HEK293 (cell line): ENCODE data around the gene HES2.

Experiments
- CTCF ChIA-PET: fragments of 350-600 bp; formaldehyde crosslinking; extraction: SDS; loops from one replicate; lab custom pipeline; 2021; ENCODE audit warnings: antibody characterized with exemption; lab: Yijun Ruan, JAX
- POLR2A ChIA-PET: fragments of 300-600 bp; formaldehyde crosslinking; extraction: SDS; loops from one replicate; lab custom pipeline; 2020; ENCODE audit warnings: antibody characterized with exemption, inconsistent platforms; lab: Yijun Ruan, JAX
- H3K27ac ChIP-seq: fragments of 200-500 bp; sonication (Bioruptor generic); 2 replicates; pipeline ENCODE4 v1.5.1; 2014; ENCODE audit warnings: low read depth, low read length, control low read depth, inconsistent platforms; ENCODE audit errors: extremely low read depth
- H3K36me3 ChIP-seq, 2 experiments: fragments of 200-500 bp in 1 of 2; sonication (Bioruptor generic) in 1 of 2; 1 replicate in 1 of 2; 2 replicates in 1 of 2; pipeline ENCODE4 v1.5.1; 2014 to 2017; ENCODE audit warnings: inconsistent platforms in 2 of 2, low read length in 2 of 2; ENCODE audit not compliant: control insufficient read depth in 2 of 2, insufficient read depth in 1 of 2
- H3K4me1 ChIP-seq: fragments of 200-500 bp; sonication (Bioruptor generic); 2 replicates; pipeline ENCODE4 v1.5.1; 2014; ENCODE audit warnings: mild to moderate bottlenecking, low read length, inconsistent platforms; ENCODE audit not compliant: control insufficient read depth, insufficient read depth
- H3K4me3 ChIP-seq: 2 replicates; pipeline ENCODE4 v1.5.1; 2011; ENCODE audit warnings: low read depth, mild to moderate bottlenecking, control low read depth, low read length, moderate library complexity
- H3K9me3 ChIP-seq: fragments of 200-500 bp; sonication (Bioruptor generic); 2 replicates; pipeline ENCODE4 v1.5.1; 2014; ENCODE audit warnings: low read depth, low read length, inconsistent platforms; ENCODE audit not compliant: control insufficient read depth, insufficient read depth
- EGR2 ChIP-seq: fragments of 450-650 bp; formaldehyde crosslinking; IDR thresholded peaks from 2 replicates; pipeline ENCODE4 v1.5.1; 2016; ENCODE audit warnings: low read depth, missing biosample characterization, missing genetic modification characterization
- GLIS1 ChIP-seq: fragments of 450-650 bp; formaldehyde crosslinking; IDR thresholded peaks from 2 replicates; pipeline ENCODE4 v1.5.1; 2016; ENCODE audit warnings: missing biosample characterization, missing genetic modification characterization
- GLIS2 ChIP-seq: fragments of 450-650 bp; formaldehyde crosslinking; IDR thresholded peaks from 2 replicates; pipeline ENCODE4 v1.5.1; 2016; ENCODE audit warnings: missing biosample characterization, missing genetic modification characterization
- HOXA7 ChIP-seq: sonication (generic); formaldehyde crosslinking; IDR thresholded peaks from 2 replicates; pipeline ENCODE4 v1.8.1; 2022; ENCODE audit warnings: missing genetic modification reagents, borderline replicate concordance
- KLF16 ChIP-seq: fragments of 450-650 bp; formaldehyde crosslinking; IDR thresholded peaks from 2 replicates; pipeline ENCODE4 v1.5.1; 2017; ENCODE audit warnings: missing biosample characterization, missing genetic modification characterization
- SCRT2 ChIP-seq: fragments of 450-650 bp; formaldehyde crosslinking; IDR thresholded peaks from 2 replicates; pipeline ENCODE4 v1.5.1; 2016; ENCODE audit warnings: missing biosample characterization, missing genetic modification characterization
- TCF7L2 ChIP-seq: IDR thresholded peaks from 2 replicates; pipeline ENCODE4 v1.6.1; 2011; ENCODE audit warnings: low read depth, mild to moderate bottlenecking, inconsistent platforms, low read length, moderate library complexity, borderline replicate concordance
- YY2 ChIP-seq: fragments of 450-650 bp; formaldehyde crosslinking; IDR thresholded peaks from 2 replicates; pipeline ENCODE4 v1.5.1; 2016; ENCODE audit warnings: missing biosample characterization, missing genetic modification characterization
- ZBTB48 ChIP-seq: fragments of 450-650 bp; formaldehyde crosslinking; IDR thresholded peaks from 2 replicates; pipeline ENCODE4 v1.5.1; 2016; ENCODE audit warnings: missing biosample characterization, missing genetic modification characterization
- ZNF112 ChIP-seq: fragments of 450-650 bp; formaldehyde crosslinking; IDR thresholded peaks from 2 replicates; pipeline ENCODE4 v1.5.0; 2017; ENCODE audit warnings: missing biosample characterization, missing genetic modification characterization
- ZNF133 ChIP-seq: fragments of 450-650 bp; formaldehyde crosslinking; IDR thresholded peaks from 2 replicates; pipeline ENCODE4 v1.5.1; 2016; ENCODE audit warnings: missing biosample characterization, missing genetic modification characterization
- ZNF157 ChIP-seq: fragments of 450-650 bp; formaldehyde crosslinking; IDR thresholded peaks from 2 replicates; pipeline ENCODE4 v1.5.1; 2016; ENCODE audit warnings: missing biosample characterization, missing genetic modification characterization
- ZNF175 ChIP-seq: fragments of 450-650 bp; formaldehyde crosslinking; IDR thresholded peaks from 2 replicates; pipeline ENCODE4 v1.5.1; 2016; ENCODE audit warnings: missing biosample characterization, missing genetic modification characterization
- ZNF19 ChIP-seq: fragments of 450-650 bp; formaldehyde crosslinking; IDR thresholded peaks from 2 replicates; pipeline ENCODE4; 2016; ENCODE audit warnings: missing biosample characterization, missing genetic modification characterization, low read depth
- ZNF202 ChIP-seq: fragments of 450-650 bp; formaldehyde crosslinking; IDR thresholded peaks from 2 replicates; pipeline ENCODE4 v1.5.1; 2016; ENCODE audit warnings: missing biosample characterization, missing genetic modification characterization, borderline replicate concordance
- ZNF335 ChIP-seq: fragments of 450-650 bp; formaldehyde crosslinking; conservative IDR thresholded peaks from 2 replicates; pipeline ENCODE4 v1.5.1; 2016; ENCODE audit warnings: missing biosample characterization, missing genetic modification characterization
- ZNF544 ChIP-seq: fragments of 450-650 bp; formaldehyde crosslinking; IDR thresholded peaks from 2 replicates; pipeline ENCODE4 v1.5.0; 2017; ENCODE audit warnings: missing biosample characterization, missing genetic modification characterization
- ZNF555 ChIP-seq: fragments of 450-650 bp; formaldehyde crosslinking; conservative IDR thresholded peaks from 2 replicates; pipeline ENCODE4 v1.5.1; 2017; ENCODE audit warnings: missing biosample characterization, mild to moderate bottlenecking, missing genetic modification characterization, inconsistent platforms
- ZNF626 ChIP-seq: fragments of 450-650 bp; sonication (Bioruptor Pico); formaldehyde crosslinking; IDR thresholded peaks from 2 replicates; pipeline ENCODE4 v1.5.1; 2018; ENCODE audit warnings: missing biosample characterization, missing genetic modification characterization, inconsistent platforms
- ZNF660 ChIP-seq: fragments of 450-650 bp; IDR thresholded peaks from 2 replicates; pipeline ENCODE4 v1.5.1; 2018; ENCODE audit warnings: missing biosample characterization, mild to moderate bottlenecking, missing genetic modification characterization
- ZNF792 ChIP-seq: fragments of 450-650 bp; formaldehyde crosslinking; IDR thresholded peaks from 2 replicates; pipeline ENCODE4 v1.5.1; 2016; ENCODE audit warnings: missing biosample characterization, missing genetic modification characterization
- ZSCAN30 ChIP-seq: fragments of 450-650 bp; IDR thresholded peaks from 2 replicates; pipeline ENCODE4 v1.5.1; 2018; ENCODE audit warnings: missing biosample characterization, mild to moderate bottlenecking, missing genetic modification characterization, moderate library complexity
- TF ChIP-seq, protein P1 (sequence below): fragments of 450-650 bp; formaldehyde crosslinking; IDR thresholded peaks from 2 replicates; pipeline ENCODE4 v1.5.1; 2016; ENCODE audit warnings: missing biosample characterization, missing genetic modification characterization
- TF ChIP-seq, protein P2 (sequence below): fragments of 450-650 bp; formaldehyde crosslinking; IDR thresholded peaks from 2 replicates; pipeline ENCODE4 v1.5.1; 2017; ENCODE audit warnings: missing biosample characterization, missing genetic modification characterization
- TF ChIP-seq, protein P3 (sequence below): fragments of 450-650 bp; formaldehyde crosslinking; IDR thresholded peaks from 2 replicates; pipeline ENCODE4 v1.5.1; 2017; ENCODE audit warnings: missing biosample characterization, missing genetic modification characterization
- TF ChIP-seq, protein P4 (sequence below): fragments of 450-650 bp; formaldehyde crosslinking; IDR thresholded peaks from 2 replicates; pipeline ENCODE4 v1.5.1; 2016; ENCODE audit warnings: missing biosample characterization, missing genetic modification characterization
- TF ChIP-seq, protein P5 (sequence below): fragments of 450-650 bp; formaldehyde crosslinking; IDR thresholded peaks from 2 replicates; pipeline ENCODE4 v1.5.1; 2016; ENCODE audit warnings: missing biosample characterization, missing genetic modification characterization
- TF ChIP-seq, protein P6 (sequence below): fragments of 450-650 bp; formaldehyde crosslinking; IDR thresholded peaks from 2 replicates; pipeline ENCODE4 v1.5.1; 2017; ENCODE audit warnings: missing biosample characterization, missing genetic modification characterization

The HES2 gene

DNA sequence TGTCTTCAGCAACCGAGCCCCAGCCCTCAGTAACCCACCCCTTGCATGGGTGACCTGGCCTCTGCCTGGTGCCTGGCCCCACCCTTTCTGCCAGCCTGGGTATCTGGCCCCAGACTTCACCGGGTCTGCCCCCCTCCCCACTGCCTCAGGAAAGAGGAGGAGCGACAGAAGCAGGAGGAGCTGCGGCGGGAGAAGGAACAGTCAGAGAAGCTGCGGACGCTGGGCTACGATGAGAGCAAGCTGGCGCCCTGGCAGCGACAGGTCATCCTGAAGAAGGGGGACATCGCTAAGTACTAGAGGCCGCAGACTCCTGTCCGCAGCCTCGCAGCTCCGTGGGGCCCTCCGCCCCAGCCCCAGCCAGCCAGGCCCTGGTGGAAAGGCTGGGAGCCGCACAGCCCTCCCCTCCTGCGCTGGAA, 40.1 kb upstream of the HES2 start:
- no peak overlapping the region for H3K27ac ChIP-seq
- ChIA-PET CTCF (interaction anchor here (1.3 kb wide), 1 partner anchor 30 kb away, joined by 5 read pairs; no protein-coding TSS in a partner anchor), POLR2A (interaction anchor here (1.0 kb wide), 1 partner anchor 224 kb away, joined by 3 read pairs; the partner anchor contains the start of gene ICMT)
- no peaks in the 10 kb centered on the region for H3K4me1 ChIP-seq
- peaks cover 0 to 27% of the 10 kb centered on the region in 2 experiments; a peak in 1 of 3 replicates for H3K36me3 ChIP-seq
- H3K4me3 ChIP-seq = no peak overlapping the region
- TF ChIP-seq ZNF792 (tag by site-specific recombination) (no peak), HOXA7 (CRISPR knock-in tag) (no peak), ZNF19 (no peak), SCRT2 (tag by site-specific recombination) (peak; percentile 43; the same call in 1 of the 2 replicates), ZNF175 (no peak), ZSCAN30 (no peak), ZNF157 (tag by site-specific recombination) (no peak)
- TF ChIP-seq, protein P1, sequence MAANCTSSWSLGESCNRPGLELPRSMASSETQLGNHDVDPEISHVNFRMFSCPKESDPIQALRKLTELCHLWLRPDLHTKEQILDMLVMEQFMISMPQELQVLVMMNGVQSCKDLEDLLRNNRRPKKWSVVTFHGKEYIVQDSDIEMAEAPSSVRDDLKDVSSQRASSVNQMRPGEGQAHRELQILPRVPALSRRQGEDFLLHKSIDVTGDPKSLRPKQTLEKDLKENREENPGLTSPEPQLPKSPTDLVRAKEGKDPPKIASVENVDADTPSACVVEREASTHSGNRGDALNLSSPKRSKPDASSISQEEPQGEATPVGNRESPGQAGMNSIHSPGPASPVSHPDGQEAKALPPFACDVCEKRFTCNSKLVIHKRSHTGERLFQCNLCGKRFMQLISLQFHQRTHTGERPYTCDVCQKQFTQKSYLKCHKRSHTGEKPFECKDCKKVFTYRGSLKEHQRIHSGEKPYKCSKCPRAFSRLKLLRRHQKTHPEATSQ = no peak
- TF ChIP-seq, protein P2, sequence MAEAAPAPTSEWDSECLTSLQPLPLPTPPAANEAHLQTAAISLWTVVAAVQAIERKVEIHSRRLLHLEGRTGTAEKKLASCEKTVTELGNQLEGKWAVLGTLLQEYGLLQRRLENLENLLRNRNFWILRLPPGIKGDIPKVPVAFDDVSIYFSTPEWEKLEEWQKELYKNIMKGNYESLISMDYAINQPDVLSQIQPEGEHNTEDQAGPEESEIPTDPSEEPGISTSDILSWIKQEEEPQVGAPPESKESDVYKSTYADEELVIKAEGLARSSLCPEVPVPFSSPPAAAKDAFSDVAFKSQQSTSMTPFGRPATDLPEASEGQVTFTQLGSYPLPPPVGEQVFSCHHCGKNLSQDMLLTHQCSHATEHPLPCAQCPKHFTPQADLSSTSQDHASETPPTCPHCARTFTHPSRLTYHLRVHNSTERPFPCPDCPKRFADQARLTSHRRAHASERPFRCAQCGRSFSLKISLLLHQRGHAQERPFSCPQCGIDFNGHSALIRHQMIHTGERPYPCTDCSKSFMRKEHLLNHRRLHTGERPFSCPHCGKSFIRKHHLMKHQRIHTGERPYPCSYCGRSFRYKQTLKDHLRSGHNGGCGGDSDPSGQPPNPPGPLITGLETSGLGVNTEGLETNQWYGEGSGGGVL = no peak
- no peaks in the 10 kb centered on the region for H3K9me3 ChIP-seq

DNA sequence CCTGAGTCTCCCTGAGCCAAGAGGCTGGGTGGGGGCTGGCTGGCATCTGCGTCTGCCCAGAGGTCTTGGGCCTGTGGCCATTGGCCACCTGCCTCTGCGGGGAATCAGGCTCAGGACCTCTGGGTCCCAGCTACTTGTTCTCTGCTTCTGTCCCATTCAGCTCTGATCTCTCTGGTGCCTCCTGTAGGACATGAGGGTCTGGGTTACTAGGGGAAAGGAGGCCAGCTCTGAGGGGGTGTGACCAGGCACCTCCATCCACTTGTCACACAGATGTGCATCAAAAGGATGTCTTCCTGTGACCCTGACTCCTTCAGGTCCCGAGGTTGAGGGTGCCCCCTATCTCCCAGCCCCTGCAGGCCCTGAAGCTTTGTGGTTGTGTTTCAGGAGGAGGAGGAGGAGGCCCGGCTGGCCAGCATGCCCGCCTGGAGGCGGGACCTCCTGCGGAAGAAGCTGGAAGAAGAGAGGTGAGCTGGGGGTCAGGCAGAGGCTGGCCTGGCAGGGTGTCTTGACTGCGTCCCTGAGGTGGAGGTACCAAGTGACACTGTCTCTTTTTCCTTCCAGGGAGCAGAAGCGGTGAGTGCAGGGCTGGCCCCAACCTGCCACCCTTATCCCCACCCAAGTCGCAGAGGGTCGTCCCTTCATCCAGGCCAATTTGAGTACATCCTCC, 37.2 kb upstream of the HES2 start:
- no peaks in the 10 kb centered on the region for H3K4me1 ChIP-seq
- H3K27ac ChIP-seq = no peak overlapping the region
- CTCF ChIA-PET = interaction anchor here (0.7 to 0.9 kb wide), 4 partner anchors 10 to 1347 kb away, joined by 3 read pairs; no protein-coding TSS in a partner anchor
- POLR2A ChIA-PET = interaction anchor here (0.6 kb wide), 1 partner anchor 22 kb away, joined by 6 read pairs; no protein-coding TSS in a partner anchor
- no peaks in the 10 kb centered on the region for H3K9me3 ChIP-seq
- TF ChIP-seq GLIS1 (tag by site-specific recombination) (no peak), KLF16 (tag by site-specific recombination) (no peak), GLIS2 (tag by site-specific recombination) (no peak), ZNF544 (no peak), TCF7L2 (no peak), EGR2 (tag by site-specific recombination) (no peak), ZBTB48 (tag by site-specific recombination) (no peak), ZNF660 (no peak), ZNF112 (no peak), ZNF19 (no peak), ZNF555 (tag by site-specific recombination) (no peak), ZNF626 (no peak), YY2 (no peak), ZNF133 (tag by site-specific recombination) (no peak), ZNF335 (tag by site-specific recombination) (no peak), ZNF202 (tag by site-specific recombination) (no peak)
- TF ChIP-seq, protein P3, sequence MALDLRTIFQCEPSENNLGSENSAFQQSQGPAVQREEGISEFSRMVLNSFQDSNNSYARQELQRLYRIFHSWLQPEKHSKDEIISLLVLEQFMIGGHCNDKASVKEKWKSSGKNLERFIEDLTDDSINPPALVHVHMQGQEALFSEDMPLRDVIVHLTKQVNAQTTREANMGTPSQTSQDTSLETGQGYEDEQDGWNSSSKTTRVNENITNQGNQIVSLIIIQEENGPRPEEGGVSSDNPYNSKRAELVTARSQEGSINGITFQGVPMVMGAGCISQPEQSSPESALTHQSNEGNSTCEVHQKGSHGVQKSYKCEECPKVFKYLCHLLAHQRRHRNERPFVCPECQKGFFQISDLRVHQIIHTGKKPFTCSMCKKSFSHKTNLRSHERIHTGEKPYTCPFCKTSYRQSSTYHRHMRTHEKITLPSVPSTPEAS = no peak
- TF ChIP-seq, protein P4, sequence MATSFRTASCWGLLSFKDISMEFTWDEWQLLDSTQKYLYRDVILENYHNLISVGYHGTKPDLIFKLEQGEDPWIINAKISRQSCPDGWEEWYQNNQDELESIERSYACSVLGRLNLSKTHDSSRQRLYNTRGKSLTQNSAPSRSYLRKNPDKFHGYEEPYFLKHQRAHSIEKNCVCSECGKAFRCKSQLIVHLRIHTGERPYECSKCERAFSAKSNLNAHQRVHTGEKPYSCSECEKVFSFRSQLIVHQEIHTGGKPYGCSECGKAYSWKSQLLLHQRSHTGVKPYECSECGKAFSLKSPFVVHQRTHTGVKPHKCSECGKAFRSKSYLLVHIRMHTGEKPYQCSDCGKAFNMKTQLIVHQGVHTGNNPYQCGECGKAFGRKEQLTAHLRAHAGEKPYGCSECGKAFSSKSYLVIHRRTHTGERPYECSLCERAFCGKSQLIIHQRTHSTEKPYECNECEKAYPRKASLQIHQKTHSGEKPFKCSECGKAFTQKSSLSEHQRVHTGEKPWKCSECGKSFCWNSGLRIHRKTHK (tag by site-specific recombination) = no peak
- TF ChIP-seq, protein P5, sequence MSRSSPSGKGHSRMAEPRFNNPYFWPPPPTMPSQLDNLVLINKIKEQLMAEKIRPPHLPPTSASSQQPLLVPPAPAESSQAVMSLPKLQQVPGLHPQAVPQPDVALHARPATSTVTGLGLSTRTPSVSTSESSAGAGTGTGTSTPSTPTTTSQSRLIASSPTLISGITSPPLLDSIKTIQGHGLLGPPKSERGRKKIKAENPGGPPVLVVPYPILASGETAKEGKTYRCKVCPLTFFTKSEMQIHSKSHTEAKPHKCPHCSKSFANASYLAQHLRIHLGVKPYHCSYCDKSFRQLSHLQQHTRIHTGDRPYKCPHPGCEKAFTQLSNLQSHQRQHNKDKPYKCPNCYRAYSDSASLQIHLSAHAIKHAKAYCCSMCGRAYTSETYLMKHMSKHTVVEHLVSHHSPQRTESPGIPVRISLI (tag by site-specific recombination) = no peak
- TF ChIP-seq, protein P6, sequence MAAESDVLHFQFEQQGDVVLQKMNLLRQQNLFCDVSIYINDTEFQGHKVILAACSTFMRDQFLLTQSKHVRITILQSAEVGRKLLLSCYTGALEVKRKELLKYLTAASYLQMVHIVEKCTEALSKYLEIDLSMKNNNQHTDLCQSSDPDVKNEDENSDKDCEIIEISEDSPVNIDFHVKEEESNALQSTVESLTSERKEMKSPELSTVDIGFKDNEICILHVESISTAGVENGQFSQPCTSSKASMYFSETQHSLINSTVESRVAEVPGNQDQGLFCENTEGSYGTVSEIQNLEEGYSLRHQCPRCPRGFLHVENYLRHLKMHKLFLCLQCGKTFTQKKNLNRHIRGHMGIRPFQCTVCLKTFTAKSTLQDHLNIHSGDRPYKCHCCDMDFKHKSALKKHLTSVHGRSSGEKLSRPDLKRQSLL (tag by site-specific recombination) = no peak
- peaks cover 0 to 9% of the 10 kb centered on the region in 2 experiments; a peak in 1 of 3 replicates for H3K36me3 ChIP-seq
- H3K4me3 ChIP-seq = no peak overlapping the region
